Mesothelial cell of epicardium (in vitro differentiated cells): Measurements from ENCODE around the gene RAB26. TPM values are rescaled to one million over a fixed set of nuclear protein-coding genes. Genes with fewer than 3 reads are reported as not detected.
A peak's percentile ranks its signal among the peaks of the same experiment; 100 is the strongest.
"Not testable (repeated sequence)": the region's sequence is repeated elsewhere in the genome, so short reads cannot be mapped to it uniquely, and the experiment has no call there.

ENCODE experiments used
- DNase-seq, 2 experiments: peaks; one replicate each; pipeline ENCODE4 v3.0.0; 2021; ENCODE audit warnings: low spot score in 2 of 2; ENCODE audit not compliant: unreplicated experiment in 2 of 2
- H3K27ac Mint-ChIP-seq: 2 replicates; pipeline ENCODE4 v1.8.0; 2021; ENCODE audit warnings: mixed read lengths
- H3K27me3 Mint-ChIP-seq: 2 replicates; pipeline ENCODE4 v1.8.0; 2021; ENCODE audit warnings: low read depth, mixed read lengths
- H3K36me3 Mint-ChIP-seq: 2 replicates; pipeline ENCODE4 v1.8.0; 2021; ENCODE audit warnings: mixed read lengths
- H3K4me1 Mint-ChIP-seq: 2 replicates; pipeline ENCODE4 v1.8.0; 2021; ENCODE audit warnings: mixed read lengths
- H3K4me3 Mint-ChIP-seq: 2 replicates; pipeline ENCODE4 v1.8.0; 2021; ENCODE audit warnings: mild to moderate bottlenecking, moderate library complexity, mixed read lengths
- H3K9me3 Mint-ChIP-seq: 2 replicates; pipeline ENCODE4 v1.8.0; 2021; ENCODE audit warnings: mixed read lengths
- total RNA-seq: library from RNA; stranded (reverse); gene quantifications from 3 replicates; pipeline ENCODE4 v1.2.1, GENCODE V29; 2021
- TF ChIP-seq, protein P1 (sequence below): fragments of 200-600 bp; sonication (generic); IDR thresholded peaks from one replicate; pipeline ENCODE4 v1.5.0; 2021; ENCODE audit warnings: antibody characterized with exemption; ENCODE audit not compliant: unreplicated experiment

The RAB26 gene
- total RNA-seq, 1 donor from 2014 or later = 1.5 TPM

DNA sequence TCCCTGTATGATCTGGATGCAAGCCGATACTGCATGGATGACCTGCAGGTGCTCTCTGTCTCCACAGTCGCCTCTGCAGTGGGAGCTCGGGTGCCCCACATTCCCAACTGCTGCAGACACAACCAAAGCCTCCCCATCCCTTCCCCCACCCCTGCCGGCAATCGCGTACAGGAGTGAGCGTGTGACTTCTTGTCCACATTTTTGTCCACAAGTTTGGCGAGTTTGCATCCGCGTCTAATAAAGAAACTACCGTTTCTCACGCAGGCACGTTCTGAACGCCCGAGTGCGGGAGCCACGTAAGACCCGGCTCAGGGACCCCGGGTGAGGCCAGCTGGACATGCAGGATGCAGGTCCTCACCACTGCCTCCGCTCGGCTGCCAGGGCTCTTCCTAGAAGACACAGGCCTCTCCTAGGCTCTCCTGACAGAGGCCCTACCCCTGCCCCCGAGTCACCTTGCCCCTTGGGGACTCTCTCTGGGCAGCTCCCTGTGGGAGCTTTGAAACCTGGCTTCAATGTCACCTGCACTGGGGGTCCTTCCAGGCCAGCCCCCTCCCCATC lies 18.5 kb upstream of the RAB26 start:
- H3K27ac Mint-ChIP-seq = peak overlapping the region; percentile 85
- not testable (repeated sequence) for DNase-seq, H3K9me3 Mint-ChIP-seq, H3K27me3 Mint-ChIP-seq, H3K36me3 Mint-ChIP-seq, H3K4me3 Mint-ChIP-seq
- peaks cover 34% of the 10 kb centered on the region for H3K4me1 Mint-ChIP-seq

DNA sequence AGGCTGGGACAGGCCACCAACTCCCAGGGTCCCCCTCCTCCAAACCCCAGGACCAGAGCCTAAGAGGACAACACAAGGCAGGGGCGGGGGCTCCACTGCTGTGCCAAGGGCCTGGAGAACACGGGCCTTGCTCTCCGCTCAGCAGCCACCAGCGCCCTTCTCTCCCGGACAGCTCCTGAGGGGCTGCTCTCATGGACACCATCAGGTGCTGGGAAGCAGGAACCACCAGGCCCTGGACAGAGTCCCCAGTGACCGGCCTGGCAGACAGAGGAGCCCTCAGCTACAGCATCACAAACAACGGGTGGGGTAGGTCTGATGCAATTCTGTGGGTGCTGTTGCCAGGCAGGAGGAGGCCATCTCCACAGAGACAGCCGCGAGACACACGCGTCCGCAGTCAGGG lies 14.6 kb upstream of the RAB26 start:
- H3K27ac Mint-ChIP-seq, DNase-seq, H3K4me3 Mint-ChIP-seq, H3K27me3 Mint-ChIP-seq, H3K36me3 Mint-ChIP-seq, H3K9me3 Mint-ChIP-seq: not testable (repeated sequence)
- peaks cover 13% of the 10 kb centered on the region for H3K4me1 Mint-ChIP-seq

DNA sequence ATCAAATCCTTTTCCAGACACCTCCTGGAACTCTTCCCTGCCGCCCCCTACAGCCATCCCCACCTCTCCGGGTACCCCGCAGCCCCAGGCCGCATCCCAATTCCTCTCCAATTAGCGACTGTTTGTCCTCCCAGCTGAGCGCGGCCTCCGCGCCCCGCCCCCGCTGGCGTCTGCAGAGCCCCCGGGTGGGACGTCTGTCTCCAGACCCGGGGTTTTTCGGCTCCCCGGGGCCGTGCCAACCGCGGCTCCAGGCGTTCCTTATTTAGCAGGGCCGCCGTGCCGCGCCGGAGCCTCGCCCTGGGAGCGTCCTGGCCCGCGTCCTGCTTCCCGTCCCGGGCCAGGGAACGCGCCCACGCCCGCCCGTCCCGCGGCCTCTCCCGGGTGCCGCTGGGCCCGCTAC lies 13.4 kb upstream of the RAB26 start:
- H3K36me3 Mint-ChIP-seq, H3K4me1 Mint-ChIP-seq, H3K9me3 Mint-ChIP-seq, H3K27me3 Mint-ChIP-seq: not testable (repeated sequence)
- peak in 1 of 2 experiments; percentile 59 for DNase-seq
- Mint-ChIP-seq H3K27ac (peak overlapping the region; percentile 77), H3K4me3 (peak overlapping the region; percentile 77)

DNA sequence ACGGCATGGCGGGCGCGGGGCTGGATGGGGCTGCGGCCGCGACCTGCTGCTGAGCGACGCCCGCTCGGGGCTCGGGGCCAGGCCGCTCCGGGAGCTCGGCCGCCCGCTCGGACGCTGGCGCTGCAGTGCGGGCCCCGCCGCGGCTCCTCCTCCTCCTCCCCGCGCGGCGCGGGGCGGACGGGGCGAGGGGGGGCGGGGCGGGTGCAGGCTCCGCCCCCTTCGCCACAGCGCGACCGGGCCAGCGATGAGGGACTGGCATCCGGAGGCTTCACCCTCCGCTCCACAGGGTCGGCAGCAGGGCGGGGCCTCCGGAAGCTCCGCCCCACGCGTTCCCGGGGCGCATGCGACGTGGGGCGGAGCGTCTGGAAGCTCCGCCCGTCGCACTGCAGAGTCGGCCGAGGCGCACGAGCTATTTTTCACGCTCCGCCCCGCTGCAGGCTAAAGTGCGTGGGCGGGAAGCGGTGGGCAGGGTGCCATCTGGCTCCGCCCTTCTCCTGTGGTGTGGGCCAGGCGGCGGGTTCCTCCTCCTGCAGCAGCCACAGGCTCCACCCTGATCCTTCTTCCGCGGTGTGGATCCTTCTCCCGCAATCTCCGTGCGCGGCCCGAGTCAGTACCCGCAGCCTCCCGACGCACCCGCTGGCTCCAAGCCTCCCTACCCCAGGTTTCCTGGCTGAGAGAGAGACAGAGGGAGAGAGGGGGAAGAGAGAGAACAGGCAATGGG lies 12.5 kb upstream of the RAB26 start, which contains the start of gene PKD1:
Gene PKD1, minus strand, starts transcription at position 129 of the 721 bp plus-strand sequence. CDS start 209 bp downstream, outside the sequence.
- H3K9me3 Mint-ChIP-seq, H3K36me3 Mint-ChIP-seq, H3K27me3 Mint-ChIP-seq, H3K4me1 Mint-ChIP-seq: not testable (repeated sequence)
- Mint-ChIP-seq H3K27ac (peak within 1 kb of the TSS; percentile 94), H3K4me3 (peak within 1 kb of the TSS; percentile 84)
- peak; percentile 98 to 100 for DNase-seq

DNA sequence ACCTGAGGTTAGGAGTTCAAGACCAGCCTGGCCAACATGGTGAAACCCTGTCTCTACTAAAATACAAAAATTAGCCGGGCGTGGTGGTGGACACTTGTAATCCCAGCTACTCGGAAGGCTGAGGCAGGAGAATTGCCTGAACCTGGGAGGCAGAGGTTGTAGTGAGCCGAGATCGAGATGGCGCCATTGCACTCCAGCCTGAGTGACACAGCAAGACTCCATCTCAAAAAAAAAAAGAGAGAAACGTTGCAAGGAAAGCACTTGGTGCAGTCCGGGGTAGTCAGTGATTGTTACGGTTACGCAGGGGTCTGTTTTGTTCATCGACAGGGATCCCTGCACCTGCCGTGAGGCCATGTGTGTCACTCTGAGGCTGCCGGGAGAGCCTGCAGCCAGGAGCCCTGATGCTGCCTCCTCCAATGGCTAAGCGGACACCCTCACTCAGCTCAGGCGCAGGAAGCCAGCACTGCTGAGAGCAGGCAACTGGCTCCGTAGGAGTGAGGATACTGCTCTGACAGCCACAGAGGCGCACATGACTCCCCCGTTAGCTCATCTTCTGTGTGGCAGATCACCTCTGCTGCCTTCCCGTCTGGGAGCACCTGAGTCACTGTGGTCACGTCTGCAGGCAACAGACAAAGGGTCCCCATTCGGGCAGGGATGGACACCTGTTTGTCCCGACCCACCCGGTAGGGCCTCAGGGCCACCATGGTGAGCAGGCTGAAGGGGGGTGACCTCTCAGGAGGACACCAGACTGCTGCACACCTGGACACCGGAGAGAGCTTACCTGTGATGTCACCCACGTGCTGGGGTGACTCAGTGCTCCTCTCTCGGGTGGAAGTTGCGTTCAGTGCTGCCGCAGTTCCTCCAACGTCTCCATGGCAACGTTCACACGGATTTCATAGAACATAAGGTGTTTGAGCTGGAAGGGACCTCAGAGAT lies 5.2 kb upstream of the RAB26 start:
- Mint-ChIP-seq H3K36me3 (no peaks in the 10 kb centered on the region), H3K27ac (no peak overlapping the region), H3K27me3 (no peaks in the 10 kb centered on the region), H3K4me3 (no peak overlapping the region), H3K4me1 (peaks cover 2% of the 10 kb centered on the region), H3K9me3 (no peaks in the 10 kb centered on the region)
- DNase-seq = no peak
- TF ChIP-seq, protein P1, sequence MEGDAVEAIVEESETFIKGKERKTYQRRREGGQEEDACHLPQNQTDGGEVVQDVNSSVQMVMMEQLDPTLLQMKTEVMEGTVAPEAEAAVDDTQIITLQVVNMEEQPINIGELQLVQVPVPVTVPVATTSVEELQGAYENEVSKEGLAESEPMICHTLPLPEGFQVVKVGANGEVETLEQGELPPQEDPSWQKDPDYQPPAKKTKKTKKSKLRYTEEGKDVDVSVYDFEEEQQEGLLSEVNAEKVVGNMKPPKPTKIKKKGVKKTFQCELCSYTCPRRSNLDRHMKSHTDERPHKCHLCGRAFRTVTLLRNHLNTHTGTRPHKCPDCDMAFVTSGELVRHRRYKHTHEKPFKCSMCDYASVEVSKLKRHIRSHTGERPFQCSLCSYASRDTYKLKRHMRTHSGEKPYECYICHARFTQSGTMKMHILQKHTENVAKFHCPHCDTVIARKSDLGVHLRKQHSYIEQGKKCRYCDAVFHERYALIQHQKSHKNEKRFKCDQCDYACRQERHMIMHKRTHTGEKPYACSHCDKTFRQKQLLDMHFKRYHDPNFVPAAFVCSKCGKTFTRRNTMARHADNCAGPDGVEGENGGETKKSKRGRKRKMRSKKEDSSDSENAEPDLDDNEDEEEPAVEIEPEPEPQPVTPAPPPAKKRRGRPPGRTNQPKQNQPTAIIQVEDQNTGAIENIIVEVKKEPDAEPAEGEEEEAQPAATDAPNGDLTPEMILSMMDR = no peak

DNA sequence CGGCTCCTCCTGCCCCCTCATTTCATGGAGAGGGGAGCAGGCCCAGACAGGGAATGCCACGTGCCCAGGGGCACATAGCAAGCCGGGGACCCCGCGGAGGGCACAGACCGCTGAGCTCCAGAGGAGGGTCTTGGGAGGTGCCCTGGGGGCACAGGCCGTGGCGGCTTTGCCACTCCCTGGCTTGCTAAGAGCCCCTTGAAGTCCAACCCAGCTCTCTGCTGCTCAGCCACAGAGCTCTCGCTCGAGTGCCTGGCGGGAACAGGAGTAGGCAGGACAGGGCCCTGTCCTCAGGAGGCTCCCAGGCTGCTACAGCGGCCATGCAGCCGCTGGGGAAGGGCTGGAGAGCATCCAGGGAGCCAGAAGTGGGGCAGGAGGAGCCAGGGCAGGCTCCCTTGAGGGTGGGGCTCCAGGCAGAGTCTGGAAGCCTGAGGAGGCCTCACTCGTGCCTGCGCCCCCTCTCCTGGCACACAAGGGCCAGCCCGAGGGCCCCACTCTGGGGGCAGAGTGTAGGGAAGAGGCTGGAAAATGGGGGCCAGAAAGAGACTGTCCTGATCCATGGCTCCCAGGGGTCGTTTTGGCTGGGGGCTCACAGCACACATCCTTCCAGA lies 4.4 kb upstream of the RAB26 start:
- TF ChIP-seq, protein P1 = no peak
- H3K9me3 Mint-ChIP-seq = no peaks in the 10 kb centered on the region
- H3K4me1 Mint-ChIP-seq = peaks cover 2% of the 10 kb centered on the region
- no peaks in the 10 kb centered on the region for H3K36me3 Mint-ChIP-seq
- DNase-seq = no peak
- H3K27me3 Mint-ChIP-seq = no peaks in the 10 kb centered on the region
- no peak overlapping the region for H3K4me3 Mint-ChIP-seq
- H3K27ac Mint-ChIP-seq = no peak overlapping the region

DNA sequence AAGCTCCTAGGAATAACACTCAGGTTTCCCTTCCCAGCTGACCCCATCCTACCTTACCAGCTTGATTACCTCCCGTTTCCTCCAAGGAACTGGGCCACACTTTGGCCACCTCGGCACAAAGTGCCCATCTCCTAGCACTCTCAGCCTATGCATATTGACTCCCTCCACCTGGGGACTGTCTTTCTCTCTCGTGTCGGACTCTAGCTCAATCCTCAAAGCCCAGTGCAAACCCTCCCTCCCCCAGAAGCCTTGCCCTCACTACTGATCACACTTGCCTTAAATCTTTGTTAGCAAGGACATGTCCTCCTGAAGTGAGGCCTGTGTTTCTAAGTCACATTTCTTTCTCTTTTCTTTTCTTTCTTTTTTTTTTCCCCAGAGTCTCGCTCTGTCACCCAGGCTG lies 2.6 kb upstream of the RAB26 start:
- no peaks in the 10 kb centered on the region for H3K9me3 Mint-ChIP-seq
- peaks cover 16% of the 10 kb centered on the region for H3K4me1 Mint-ChIP-seq
- H3K4me3 Mint-ChIP-seq = no peak overlapping the region
- no peaks in the 10 kb centered on the region for H3K36me3 Mint-ChIP-seq
- H3K27me3 Mint-ChIP-seq = no peaks in the 10 kb centered on the region
- TF ChIP-seq, protein P1 = no peak
- no peak for DNase-seq
- no peak overlapping the region for H3K27ac Mint-ChIP-seq
